GM21723 (cell line): ENCODE data around the gene STXBP4.
A peak's percentile ranks its signal among the peaks of the same experiment; 100 is the strongest.

ENCODE experiments used
- ATAC-seq: cut with Tn5 transposase; IDR thresholded peaks from one replicate; pipeline ENCODE4 v1.9.1; 2021; ENCODE audit warnings: mild to moderate bottlenecking, moderate library complexity; ENCODE audit not compliant: unreplicated experiment

Gene STXBP4

GRCh38 chr17:54969658-54970572 lies 1.4 kb downstream of the STXBP4 start:
- ATAC-seq: no peak

- no peak for ATAC-seq
These were observed 2.6 kb downstream of the STXBP4 start for GRCh38 chr17:54971147-54971546.

GRCh38 chr17:54971901-54972300 lies 3.3 kb downstream of the STXBP4 start:
- no peak for ATAC-seq

GRCh38 chr17:54972406-54973138 lies 4.0 kb downstream of the STXBP4 start:
- no peak for ATAC-seq

GRCh38 chr17:54974759-54975158 lies 6.2 kb downstream of the STXBP4 start:
- ATAC-seq: no peak

- ATAC-seq: no peak
These were observed 7.8 kb downstream of the STXBP4 start for GRCh38 chr17:54976316-54976715.

GRCh38 chr17:54977744-54978143 lies 9.2 kb downstream of the STXBP4 start:
- ATAC-seq: no peak

GRCh38 chr17:54979657-54980056 lies 11.1 kb downstream of the STXBP4 start:
- no peak for ATAC-seq

- ATAC-seq: no peak
These were observed 11.8 kb downstream of the STXBP4 start for GRCh38 chr17:54980375-54980774.

- ATAC-seq: no peak
These were observed 13.8 kb downstream of the STXBP4 start for GRCh38 chr17:54982399-54982798.

- no peak for ATAC-seq
These were observed 14.7 kb downstream of the STXBP4 start for GRCh38 chr17:54983260-54983659.

- no peak for ATAC-seq
These were observed 16.9 kb downstream of the STXBP4 start for GRCh38 chr17:54985476-54985875.

- no peak for ATAC-seq
These were observed 21.6 kb downstream of the STXBP4 start for GRCh38 chr17:54990118-54990517.

- no peak for ATAC-seq
These were observed 23.0 kb downstream of the STXBP4 start for GRCh38 chr17:54991567-54991966.

- peak; percentile 74 for ATAC-seq
These were observed 24.5 kb downstream of the STXBP4 start for GRCh38 chr17:54992797-54993639.

- ATAC-seq: no peak
These were observed 27.9 kb downstream of the STXBP4 start for GRCh38 chr17:54996441-54996840.

- ATAC-seq: no peak
These were observed 33.9 kb downstream of the STXBP4 start for GRCh38 chr17:55002458-55002857.

- ATAC-seq: no peak
These were observed 35.9 kb downstream of the STXBP4 start for GRCh38 chr17:55004484-55004883.

- peak; percentile 48 for ATAC-seq
These were observed 37.0 kb downstream of the STXBP4 start for GRCh38 chr17:55005520-55005919.

- no peak for ATAC-seq
These were observed 55.1 kb downstream of the STXBP4 start for GRCh38 chr17:55023626-55024025.

GRCh38 chr17:55037828-55038227 lies 69.3 kb downstream of the STXBP4 start:
- ATAC-seq: peak; percentile 96
